ENCODE data around the gene ARHGAP45.

GRCh38 chr19:1134431-1134830 is 67.5 kb downstream of the ARHGAP45 start:
- TF ChIP-seq, protein P1, sequence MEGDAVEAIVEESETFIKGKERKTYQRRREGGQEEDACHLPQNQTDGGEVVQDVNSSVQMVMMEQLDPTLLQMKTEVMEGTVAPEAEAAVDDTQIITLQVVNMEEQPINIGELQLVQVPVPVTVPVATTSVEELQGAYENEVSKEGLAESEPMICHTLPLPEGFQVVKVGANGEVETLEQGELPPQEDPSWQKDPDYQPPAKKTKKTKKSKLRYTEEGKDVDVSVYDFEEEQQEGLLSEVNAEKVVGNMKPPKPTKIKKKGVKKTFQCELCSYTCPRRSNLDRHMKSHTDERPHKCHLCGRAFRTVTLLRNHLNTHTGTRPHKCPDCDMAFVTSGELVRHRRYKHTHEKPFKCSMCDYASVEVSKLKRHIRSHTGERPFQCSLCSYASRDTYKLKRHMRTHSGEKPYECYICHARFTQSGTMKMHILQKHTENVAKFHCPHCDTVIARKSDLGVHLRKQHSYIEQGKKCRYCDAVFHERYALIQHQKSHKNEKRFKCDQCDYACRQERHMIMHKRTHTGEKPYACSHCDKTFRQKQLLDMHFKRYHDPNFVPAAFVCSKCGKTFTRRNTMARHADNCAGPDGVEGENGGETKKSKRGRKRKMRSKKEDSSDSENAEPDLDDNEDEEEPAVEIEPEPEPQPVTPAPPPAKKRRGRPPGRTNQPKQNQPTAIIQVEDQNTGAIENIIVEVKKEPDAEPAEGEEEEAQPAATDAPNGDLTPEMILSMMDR (IDR thresholded peaks at IDR 0.05) = no peak
- no peak for TF ChIP-seq POLR2A (IDR thresholded peaks at IDR 0.05)
